Astrocyte (in vitro differentiated cells and primary cell): ENCODE measurements around the gene JPH4.

ENCODE experiments used
- EZH2 ChIP-seq: IDR thresholded peaks from 2 replicates; pipeline ENCODE4 v1.6.1; 2012; ENCODE audit warnings: mild to moderate bottlenecking, low read length, inconsistent platforms; ENCODE audit not compliant: insufficient read depth
- TF ChIP-seq, protein P1 (sequence below): IDR thresholded peaks from 2 replicates; pipeline ENCODE4 v1.5.1; 2011; ENCODE audit warnings: low read depth, mild to moderate bottlenecking, inconsistent platforms, low read length, moderate library complexity; ENCODE audit not compliant: insufficient read depth

DNA sequence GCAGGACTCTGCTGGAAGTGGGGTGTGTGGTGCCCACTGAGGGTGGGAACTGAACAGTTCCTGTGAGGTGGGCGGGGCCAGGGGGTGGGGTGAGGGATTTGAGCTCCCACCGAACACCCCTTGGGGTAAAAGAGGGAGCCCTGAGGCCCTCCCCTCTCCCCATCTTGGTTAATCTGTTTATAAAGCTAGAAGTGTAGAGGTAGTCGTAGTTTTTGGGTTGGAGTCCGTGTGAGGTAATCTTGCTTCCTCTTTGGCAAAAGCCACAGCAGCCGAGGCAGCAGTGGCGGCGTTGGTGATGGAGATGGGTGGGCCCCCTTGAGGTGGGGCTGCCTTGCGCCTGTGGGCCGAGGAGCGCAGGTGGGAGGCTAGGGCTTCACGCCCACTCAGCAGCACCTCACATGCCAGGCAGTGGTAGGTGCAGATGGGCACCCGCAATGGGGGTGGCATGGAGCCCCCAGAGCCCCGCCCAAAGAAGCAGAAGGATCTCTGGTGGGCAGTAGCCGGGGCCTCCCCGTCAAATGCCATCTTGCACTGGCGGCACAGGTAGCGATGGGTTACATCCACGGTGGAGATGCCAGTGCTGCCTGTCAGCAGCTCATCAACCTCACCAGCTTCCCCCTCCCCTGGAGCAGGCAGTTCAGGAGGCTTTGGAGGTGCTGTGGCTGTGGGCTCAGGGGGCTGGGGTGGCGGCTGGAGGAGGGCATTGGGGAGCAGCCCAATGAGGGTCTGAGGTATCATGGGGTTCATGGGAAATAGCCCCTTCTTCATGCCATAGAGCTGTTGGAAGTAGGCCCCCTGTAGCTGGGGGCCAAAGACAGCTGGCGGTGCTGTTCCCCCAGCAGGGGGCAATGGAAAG, 56.6 kb downstream of the JPH4 start:
- TF ChIP-seq, protein P1, sequence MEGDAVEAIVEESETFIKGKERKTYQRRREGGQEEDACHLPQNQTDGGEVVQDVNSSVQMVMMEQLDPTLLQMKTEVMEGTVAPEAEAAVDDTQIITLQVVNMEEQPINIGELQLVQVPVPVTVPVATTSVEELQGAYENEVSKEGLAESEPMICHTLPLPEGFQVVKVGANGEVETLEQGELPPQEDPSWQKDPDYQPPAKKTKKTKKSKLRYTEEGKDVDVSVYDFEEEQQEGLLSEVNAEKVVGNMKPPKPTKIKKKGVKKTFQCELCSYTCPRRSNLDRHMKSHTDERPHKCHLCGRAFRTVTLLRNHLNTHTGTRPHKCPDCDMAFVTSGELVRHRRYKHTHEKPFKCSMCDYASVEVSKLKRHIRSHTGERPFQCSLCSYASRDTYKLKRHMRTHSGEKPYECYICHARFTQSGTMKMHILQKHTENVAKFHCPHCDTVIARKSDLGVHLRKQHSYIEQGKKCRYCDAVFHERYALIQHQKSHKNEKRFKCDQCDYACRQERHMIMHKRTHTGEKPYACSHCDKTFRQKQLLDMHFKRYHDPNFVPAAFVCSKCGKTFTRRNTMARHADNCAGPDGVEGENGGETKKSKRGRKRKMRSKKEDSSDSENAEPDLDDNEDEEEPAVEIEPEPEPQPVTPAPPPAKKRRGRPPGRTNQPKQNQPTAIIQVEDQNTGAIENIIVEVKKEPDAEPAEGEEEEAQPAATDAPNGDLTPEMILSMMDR = no peak
- no peak for TF ChIP-seq EZH2
